ENCODE measurements around the gene FGF13.
A peak's percentile ranks its signal among the peaks of the same experiment; 100 is the strongest.

- TF ChIP-seq POLR2A (IDR thresholded peaks at IDR 0.05): no peak
- peak in 1 of 4 experiments; percentile 36 for TF ChIP-seq CTCF (IDR thresholded peaks at IDR 0.05)
- TF ChIP-seq EP300 (IDR thresholded peaks at IDR 0.05): no peak
Measured at GRCh38 chrX:138748480-138748879, 37.0 kb upstream of the FGF13 start.

Data from sigmoid colon (tissue), 4 donors.